GM06990 (cell line): ENCODE measurements around the gene SLC41A1.
A peak's percentile ranks its signal among the peaks of the same experiment; 100 is the strongest.

Experiments
- DNase-seq: peaks from one replicate; pipeline ENCODE4 v3.0.0-alpha.2; 2011; ENCODE audit not compliant: insufficient read length; ENCODE audit errors: extremely low read depth
- H3K27me3 ChIP-seq: replicated peaks from 2 replicates; pipeline ENCODE4 v1.6.0; 2011; ENCODE audit warnings: low read length; ENCODE audit not compliant: control insufficient read depth, insufficient read depth
- H3K36me3 ChIP-seq: 2 replicates; pipeline ENCODE4 v1.5.1; 2011; ENCODE audit warnings: low read length; ENCODE audit not compliant: control insufficient read depth, insufficient read depth
- H3K4me3 ChIP-seq: replicated peaks from 2 replicates; pipeline ENCODE4 v1.5.1; 2011; ENCODE audit warnings: low read depth, mild to moderate bottlenecking, control low read depth, low read length
- TF ChIP-seq, protein P1 (sequence below): IDR thresholded peaks from 2 replicates; pipeline ENCODE4 v1.5.1; 2011; ENCODE audit warnings: low read length, control low read depth, mild to moderate bottlenecking, inconsistent platforms; ENCODE audit not compliant: insufficient read depth, poor library complexity, severe bottlenecking

Gene SLC41A1

GRCh38 chr1:205813755-205814058 lies 709 bp upstream of the SLC41A1 start:
- Histone ChIP-seq H3K36me3 (no peaks in the 10 kb centered on the region), H3K27me3 (no peaks in the 10 kb centered on the region; the same call in 1 of the 2 replicates), H3K4me3 (peak overlapping the region; percentile 55)
- no peak for DNase-seq
- TF ChIP-seq, protein P1, sequence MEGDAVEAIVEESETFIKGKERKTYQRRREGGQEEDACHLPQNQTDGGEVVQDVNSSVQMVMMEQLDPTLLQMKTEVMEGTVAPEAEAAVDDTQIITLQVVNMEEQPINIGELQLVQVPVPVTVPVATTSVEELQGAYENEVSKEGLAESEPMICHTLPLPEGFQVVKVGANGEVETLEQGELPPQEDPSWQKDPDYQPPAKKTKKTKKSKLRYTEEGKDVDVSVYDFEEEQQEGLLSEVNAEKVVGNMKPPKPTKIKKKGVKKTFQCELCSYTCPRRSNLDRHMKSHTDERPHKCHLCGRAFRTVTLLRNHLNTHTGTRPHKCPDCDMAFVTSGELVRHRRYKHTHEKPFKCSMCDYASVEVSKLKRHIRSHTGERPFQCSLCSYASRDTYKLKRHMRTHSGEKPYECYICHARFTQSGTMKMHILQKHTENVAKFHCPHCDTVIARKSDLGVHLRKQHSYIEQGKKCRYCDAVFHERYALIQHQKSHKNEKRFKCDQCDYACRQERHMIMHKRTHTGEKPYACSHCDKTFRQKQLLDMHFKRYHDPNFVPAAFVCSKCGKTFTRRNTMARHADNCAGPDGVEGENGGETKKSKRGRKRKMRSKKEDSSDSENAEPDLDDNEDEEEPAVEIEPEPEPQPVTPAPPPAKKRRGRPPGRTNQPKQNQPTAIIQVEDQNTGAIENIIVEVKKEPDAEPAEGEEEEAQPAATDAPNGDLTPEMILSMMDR: no peak

GRCh38 chr1:205812271-205812877 lies 624 bp downstream of the SLC41A1 start:
- Histone ChIP-seq H3K27me3 (no peaks in the 10 kb centered on the region; the same call in 1 of the 2 replicates), H3K4me3 (peak overlapping the region; percentile 55), H3K36me3 (no peaks in the 10 kb centered on the region)
- TF ChIP-seq, protein P1: no peak
- DNase-seq: no peak

DNA sequence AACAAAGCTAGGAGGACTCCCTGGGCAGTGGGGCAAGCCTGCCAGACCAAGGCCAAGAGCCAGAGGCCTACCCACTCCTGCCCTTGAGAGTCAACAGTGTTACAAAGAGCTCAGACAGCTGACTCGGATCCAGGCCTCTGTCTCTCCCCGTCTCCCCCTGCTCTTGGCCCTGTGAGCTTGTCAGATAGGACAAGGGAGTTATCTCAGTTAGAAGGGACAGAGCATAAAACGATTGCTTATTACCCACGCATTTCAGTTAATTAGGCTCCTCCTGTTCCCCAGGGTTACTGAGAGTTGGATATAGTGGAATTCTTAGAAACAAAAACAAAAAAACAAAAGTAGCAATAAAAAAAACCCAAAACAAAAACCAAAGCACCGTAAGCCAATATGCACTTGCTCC lies 1.3 kb downstream of the SLC41A1 start:
- Histone ChIP-seq H3K27me3 (no peaks in the 10 kb centered on the region; the same call in 1 of the 2 replicates), H3K36me3 (no peaks in the 10 kb centered on the region), H3K4me3 (no peak overlapping the region)
- TF ChIP-seq, protein P1: no peak
- DNase-seq: no peak

GRCh38 chr1:205810448-205811157 lies 2.4 kb downstream of the SLC41A1 start:
- TF ChIP-seq, protein P1: no peak
- no peak for DNase-seq
- no peak overlapping the region for H3K4me3 ChIP-seq
- H3K36me3 ChIP-seq: no peaks in the 10 kb centered on the region
- H3K27me3 ChIP-seq: no peaks in the 10 kb centered on the region

DNA sequence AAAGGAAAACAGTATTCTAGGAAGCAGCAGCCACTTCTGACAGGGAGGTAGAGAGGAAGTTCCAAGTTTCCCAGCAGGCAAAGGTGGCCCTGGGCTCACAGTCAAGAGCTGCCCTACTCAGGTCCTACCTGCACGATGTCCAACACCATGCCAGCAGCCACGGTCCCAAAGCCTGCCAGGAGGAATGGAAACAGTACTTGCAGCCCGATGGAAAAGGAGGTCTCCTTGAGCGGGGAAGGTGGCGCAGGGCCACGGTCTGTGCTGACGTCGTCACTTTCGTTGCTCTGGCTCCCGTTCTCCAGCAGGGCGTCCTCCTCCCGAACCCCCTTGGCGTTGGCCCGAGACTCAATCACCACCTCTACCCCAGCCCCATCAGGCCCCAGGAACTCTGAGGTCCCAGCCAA lies 3.1 kb downstream of the SLC41A1 start:
- TF ChIP-seq, protein P1: no peak
- no peaks in the 10 kb centered on the region for H3K27me3 ChIP-seq
- DNase-seq: no peak
- no peak overlapping the region for H3K4me3 ChIP-seq
- no peaks in the 10 kb centered on the region for H3K36me3 ChIP-seq

GRCh38 chr1:205809469-205809868 lies 3.5 kb downstream of the SLC41A1 start:
- Histone ChIP-seq H3K27me3 (no peaks in the 10 kb centered on the region), H3K36me3 (no peaks in the 10 kb centered on the region), H3K4me3 (no peak overlapping the region)
- TF ChIP-seq, protein P1: no peak
- no peak for DNase-seq
